Limb (tissue), 2 donors: ENCODE results near the gene RAB37.

Experiments used
- DNase-seq, 2 donors: peaks; one replicate each; pipeline ENCODE4 v3.0.0-alpha.2; 2016; ENCODE audit errors: extremely low spot score in 2 of 2

RAB37 gene

DNA sequence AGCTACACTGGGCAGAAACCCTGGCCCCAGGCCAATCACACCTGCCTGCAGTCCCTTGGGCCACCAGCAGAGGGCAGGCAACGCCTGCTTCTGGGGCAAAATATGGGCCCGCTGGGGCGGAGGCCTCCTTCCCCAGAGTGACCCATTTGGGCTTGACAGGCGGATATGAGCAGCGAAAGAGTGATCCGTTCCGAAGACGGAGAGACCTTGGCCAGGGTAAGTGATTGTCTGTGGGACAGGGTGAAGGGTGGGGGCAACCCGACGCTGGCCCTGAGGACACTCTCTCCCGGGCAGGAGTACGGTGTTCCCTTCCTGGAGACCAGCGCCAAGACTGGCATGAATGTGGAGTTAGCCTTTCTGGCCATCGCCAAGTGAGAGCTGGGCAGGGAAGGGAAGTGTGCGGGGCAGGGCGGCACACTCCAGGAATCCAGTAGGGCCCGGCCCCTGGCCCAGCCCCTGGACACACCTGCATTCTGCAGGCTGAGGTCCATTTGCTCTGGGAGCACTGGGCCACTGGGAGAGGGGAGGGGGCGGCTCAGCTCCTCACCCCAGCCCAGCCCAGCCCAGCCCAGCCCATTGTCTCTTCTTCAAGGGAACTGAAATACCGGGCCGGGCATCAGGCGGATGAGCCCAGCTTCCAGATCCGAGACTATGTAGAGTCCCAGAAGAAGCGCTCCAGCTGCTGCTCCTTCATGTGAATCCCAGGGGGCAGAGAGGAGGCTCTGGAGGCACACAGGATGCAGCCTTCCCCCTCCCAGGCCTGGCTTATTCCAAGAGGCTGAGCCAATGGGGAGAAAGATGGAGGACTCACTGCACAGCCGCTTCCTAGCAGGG is 7.9 kb downstream of the RAB37 start:
- DNase-seq = peak in 1 of 2 donors; percentile 83

DNA sequence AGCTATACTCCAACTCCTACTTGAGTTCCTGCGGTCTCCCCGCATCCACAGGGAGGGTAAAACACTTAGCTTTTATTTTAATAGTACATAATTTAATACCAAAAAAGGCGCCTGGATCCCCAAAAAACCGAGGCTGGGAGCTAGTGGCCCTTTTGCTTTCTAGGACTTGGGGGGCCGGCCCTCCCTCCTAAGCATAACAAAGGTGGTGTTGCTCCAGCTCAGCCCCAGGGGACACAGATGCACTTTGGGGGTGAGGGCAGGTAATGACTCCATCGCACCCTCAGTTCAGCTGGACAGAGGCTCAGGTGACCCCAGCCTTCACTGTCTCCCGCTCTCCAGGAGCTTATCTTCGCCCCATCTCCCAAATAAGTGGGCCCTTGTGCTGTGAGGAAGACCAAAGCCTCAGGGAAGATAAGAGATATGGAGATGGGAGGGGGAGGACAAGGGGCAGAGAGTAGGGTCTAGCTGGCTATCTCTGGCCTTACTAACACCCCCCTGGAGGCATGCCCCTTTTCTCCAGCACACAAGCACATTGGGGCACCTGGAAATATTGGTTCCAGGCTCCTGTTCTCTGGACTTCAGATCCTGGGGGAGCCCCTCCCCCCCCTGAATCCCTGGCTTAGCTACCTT is 8.6 kb downstream of the RAB37 start:
- no peak for DNase-seq

GRCh38 chr17:74746376-74746775 is 9.3 kb downstream of the RAB37 start:
- DNase-seq = peak in 1 of 2 donors; percentile 15

DNA sequence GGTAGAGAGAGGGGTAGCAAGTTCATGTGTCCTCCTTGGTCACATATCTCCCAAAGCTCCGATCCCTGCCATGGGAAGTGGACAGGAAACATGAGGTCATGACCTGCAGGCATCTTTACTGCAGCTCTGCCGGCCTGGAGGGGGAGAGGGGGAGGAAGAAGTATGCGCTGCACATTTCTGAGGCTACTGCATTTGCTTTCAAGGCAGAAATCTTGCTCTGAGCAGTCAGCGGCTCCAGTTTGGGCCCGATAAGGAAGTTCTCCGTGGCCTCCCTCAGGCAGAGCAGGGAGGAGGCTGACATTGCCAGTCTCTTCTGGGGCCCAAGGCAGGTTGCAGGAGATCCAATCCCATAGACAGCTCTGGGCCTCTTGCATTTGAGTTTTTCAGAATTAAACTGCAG is 9.9 kb downstream of the RAB37 start:
- peak in 1 of 2 donors; percentile 27 for DNase-seq

GRCh38 chr17:74748279-74748528 is 11.1 kb downstream of the RAB37 start:
- no peak for DNase-seq

DNA sequence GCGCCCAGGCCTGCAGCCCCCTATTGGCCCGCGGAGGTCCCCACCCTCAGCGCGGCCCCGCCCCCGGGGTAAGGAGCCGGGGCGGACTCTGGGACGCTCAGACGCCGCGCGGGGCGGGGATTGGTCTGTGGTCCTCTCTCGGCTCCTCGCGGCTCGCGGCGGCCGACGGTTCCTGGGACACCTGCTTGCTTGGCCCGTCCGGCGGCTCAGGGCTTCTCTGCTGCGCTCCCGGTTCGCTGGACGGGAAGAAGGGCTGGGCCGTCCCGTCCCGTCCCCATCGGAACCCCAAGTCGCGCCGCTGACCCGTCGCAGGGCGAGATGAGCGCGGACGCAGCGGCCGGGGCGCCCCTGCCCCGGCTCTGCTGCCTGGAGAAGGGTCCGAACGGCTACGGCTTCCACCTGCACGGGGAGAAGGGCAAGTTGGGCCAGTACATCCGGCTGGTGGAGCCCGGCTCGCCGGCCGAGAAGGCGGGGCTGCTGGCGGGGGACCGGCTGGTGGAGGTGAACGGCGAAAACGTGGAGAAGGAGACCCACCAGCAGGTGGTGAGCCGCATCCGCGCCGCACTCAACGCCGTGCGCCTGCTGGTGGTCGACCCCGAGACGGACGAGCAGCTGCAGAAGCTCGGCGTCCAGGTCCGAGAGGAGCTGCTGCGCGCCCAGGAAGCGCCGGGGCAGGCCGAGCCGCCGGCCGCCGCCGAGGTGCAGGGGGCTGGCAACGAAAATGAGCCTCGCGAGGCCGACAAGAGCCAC is 11.6 kb downstream of the RAB37 start, which contains the start of gene NHERF1:
Gene NHERF1 (plus strand): TSS at position 100 of the 750 bp plus-strand sequence. CDS start 219 bp downstream, at position 319.
- peak; percentile 84 to 92 for DNase-seq

- no peak for DNase-seq
Measured at GRCh38 chr17:74749279-74750038, 12.4 kb downstream of the RAB37 start.

GRCh38 chr17:74750039-74750326 is 12.9 kb downstream of the RAB37 start:
- no peak for DNase-seq

GRCh38 chr17:74750327-74751069 is 13.4 kb downstream of the RAB37 start:
- DNase-seq = no peak

DNA sequence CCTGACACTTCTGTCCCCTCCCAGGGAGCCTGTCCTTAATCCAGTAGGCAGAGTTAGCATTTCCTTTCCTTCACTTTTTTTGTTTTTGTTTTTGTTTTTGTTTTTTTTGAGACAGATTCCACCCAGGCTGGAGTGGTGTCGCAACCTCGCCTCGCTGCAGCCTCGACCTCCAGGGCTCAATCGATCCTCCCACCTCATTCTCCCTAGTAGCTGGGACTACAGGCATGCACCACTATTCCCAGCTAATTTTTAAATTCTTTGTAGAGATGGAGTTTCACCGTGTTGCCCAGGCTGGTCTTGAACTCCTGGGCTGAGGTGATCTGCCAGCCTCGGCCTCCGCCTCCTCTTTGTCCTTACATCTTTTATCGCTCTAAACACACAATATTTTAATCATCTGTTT is 15.4 kb downstream of the RAB37 start:
- DNase-seq = no peak

DNA sequence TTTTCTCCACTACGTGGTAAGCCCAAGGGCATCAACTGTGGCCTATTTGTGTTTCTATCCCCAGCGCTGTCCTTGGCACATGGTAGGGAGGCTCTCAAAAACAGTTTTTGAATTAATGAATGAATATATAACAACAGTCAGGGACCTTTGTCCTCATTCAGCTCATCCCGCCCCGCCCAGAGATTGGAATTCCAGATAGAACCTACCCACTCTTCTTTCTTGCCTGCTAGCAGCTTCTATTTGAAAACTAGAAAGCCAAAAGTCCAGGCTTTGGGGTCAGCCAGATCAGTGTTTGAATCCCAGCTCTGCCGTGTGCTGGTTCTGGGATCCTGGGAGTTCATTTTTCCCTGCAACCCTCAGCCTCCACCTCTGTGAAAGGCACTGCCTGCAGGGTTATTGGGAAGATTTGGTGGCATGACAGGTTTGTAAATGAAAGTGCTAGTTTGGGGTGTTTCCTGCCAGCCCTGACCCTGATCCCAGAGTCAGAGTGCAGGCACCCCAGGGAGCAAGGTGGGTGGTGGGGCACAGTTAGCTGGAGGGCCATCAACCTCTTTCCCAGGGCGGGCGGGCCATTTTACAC is 15.9 kb downstream of the RAB37 start:
- no peak for DNase-seq

DNA sequence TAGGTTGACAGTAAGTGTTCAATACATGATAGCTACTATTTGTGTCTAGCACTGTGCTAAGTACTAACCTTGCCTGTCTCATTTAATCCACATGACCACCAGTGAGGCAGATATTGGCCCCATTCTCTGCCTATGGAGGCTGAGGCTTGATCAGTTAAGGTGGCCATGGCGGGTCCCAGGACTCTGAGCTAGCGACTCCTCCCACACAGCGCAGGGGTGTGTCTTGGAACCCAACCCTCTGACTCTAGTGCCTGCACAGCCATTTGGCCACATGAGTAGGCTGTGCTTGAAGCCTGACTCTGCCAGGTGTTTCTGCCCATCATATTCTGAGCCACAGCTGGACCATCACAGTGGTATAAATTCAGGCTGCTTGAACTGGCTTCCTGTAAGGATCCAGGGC is 17.8 kb downstream of the RAB37 start:
- no peak for DNase-seq

GRCh38 chr17:74755533-74755932 is 18.5 kb downstream of the RAB37 start:
- no peak for DNase-seq

GRCh38 chr17:74756891-74757290 is 19.8 kb downstream of the RAB37 start:
- no peak for DNase-seq

DNA sequence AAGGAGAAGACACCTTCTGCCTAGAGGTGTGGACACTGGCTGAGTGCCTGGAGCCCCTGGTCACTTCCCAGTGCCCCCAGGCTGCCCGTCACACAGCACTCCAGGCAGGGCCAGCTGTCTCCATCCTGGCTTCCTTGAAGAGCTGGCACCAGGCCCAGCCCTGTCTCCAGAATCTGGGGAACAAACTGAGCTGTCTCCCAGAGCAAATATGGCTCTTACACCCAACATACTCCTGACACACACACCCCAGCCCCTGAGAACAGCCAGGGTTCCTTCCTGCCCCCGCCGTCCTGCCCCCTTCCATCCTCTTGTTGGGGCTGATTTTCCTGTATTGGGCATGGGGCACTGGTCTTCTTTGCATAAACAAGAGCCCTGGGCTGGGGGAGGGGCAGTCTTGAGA is 20.4 kb downstream of the RAB37 start:
- no peak for DNase-seq

- DNase-seq = no peak
Measured at GRCh38 chr17:74757931-74758847, 21.1 kb downstream of the RAB37 start.

GRCh38 chr17:74758848-74759168 is 21.8 kb downstream of the RAB37 start:
- DNase-seq = no peak

- no peak for DNase-seq
Measured at GRCh38 chr17:74759243-74759801, 22.3 kb downstream of the RAB37 start.

DNA sequence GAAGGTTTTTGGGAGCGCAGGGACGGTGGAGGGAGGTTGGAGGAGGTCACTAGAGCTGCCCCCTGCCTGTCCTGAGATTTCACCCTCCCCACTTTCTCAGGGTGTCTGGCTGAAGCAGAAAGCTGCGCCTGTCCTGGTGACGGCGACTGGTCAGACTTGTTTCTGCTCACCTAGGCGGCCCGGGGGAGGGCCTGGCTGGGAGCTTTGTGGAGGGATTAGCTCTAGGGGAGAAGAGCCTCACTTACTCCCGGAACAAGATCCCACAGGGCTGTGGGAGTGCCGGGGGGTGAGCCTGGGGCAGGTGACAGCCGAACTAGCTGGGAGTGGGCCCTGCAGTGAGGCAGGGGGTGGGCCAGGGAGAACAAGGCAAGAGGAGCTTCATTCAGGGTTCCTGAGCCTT is 22.9 kb downstream of the RAB37 start:
- no peak for DNase-seq
